OCI-LY3 (cell line): Measurements from ENCODE around the gene MTUS2.

Experiments used
- H2AFZ ChIP-seq: fragments of 200-600, 300-600 bp; shearing (Covaris generic); 2 replicates; pipeline ENCODE4 v1.6.0; 2014; ENCODE audit warnings: antibody characterized with exemption, low read depth, low read length
- H3K27ac ChIP-seq: fragments of 200-600, 300-600 bp; sonication (generic); 2 replicates; pipeline ENCODE4 v1.5.1; 2014; ENCODE audit warnings: mild to moderate bottlenecking, low read length, moderate library complexity, mixed read lengths
- H3K27me3 ChIP-seq: fragments of 200-600, 300-600 bp; sonication (generic); 2 replicates; pipeline ENCODE4 v1.6.1; 2014; ENCODE audit warnings: low read depth, low read length, mixed read lengths
- H3K36me3 ChIP-seq: fragments of 200-600, 300-600 bp; sonication (generic); replicated peaks from 2 replicates; pipeline ENCODE3; 2014; ENCODE audit warnings: low read depth, low read length, mixed read lengths
- H3K4me1 ChIP-seq: fragments of 300-600, 200-600 bp; sonication (generic); 2 replicates; pipeline ENCODE4 v1.6.1; 2014; ENCODE audit warnings: low read length, mixed read lengths
- H3K4me2 ChIP-seq: fragments of 200-600, 300-600 bp; sonication (generic); 2 replicates; pipeline ENCODE4 v1.6.1; 2014; ENCODE audit warnings: low read length, mixed read lengths
- H3K4me3 ChIP-seq: fragments of 300-600, 200-600 bp; sonication (generic); 2 replicates; pipeline ENCODE4 v1.5.1; 2014; ENCODE audit warnings: antibody characterized with exemption, mild to moderate bottlenecking, low read length, moderate library complexity
- H3K79me2 ChIP-seq: fragments of 300-600, 200-600 bp; shearing (Covaris generic); 2 replicates; pipeline ENCODE4 v1.6.1; 2014; ENCODE audit warnings: mild to moderate bottlenecking, low read length, mixed read lengths
- H3K9ac ChIP-seq: fragments of 300-600, 200-600 bp; shearing (Covaris generic); 2 replicates; pipeline ENCODE4 v1.6.0; 2014; ENCODE audit warnings: mild to moderate bottlenecking, low read length, moderate library complexity
- H3K9me3 ChIP-seq: fragments of 200-600, 300-600 bp; shearing (Covaris generic); 2 replicates; pipeline ENCODE4 v1.6.1; 2014; ENCODE audit warnings: low read length, mixed read lengths; ENCODE audit not compliant: insufficient read depth
- H4K20me1 ChIP-seq: fragments of 200-600, 300-600 bp; sonication (generic); 2 replicates; pipeline ENCODE4 v1.6.1; 2016; ENCODE audit warnings: low read length, mixed read lengths; ENCODE audit not compliant: insufficient read depth
- EZH2phosphoT487 ChIP-seq: fragments of 200-600 bp; shearing (Covaris generic); IDR thresholded peaks from 2 replicates; pipeline ENCODE4 v1.6.1; 2018; ENCODE audit warnings: antibody characterized with exemption, mixed run types, low read depth
- TF ChIP-seq, protein P1 (sequence below): fragments of 200-600, 300-600 bp; sonication (generic); IDR thresholded peaks from 2 replicates; pipeline ENCODE4 v1.5.1; 2014; ENCODE audit warnings: antibody characterized with exemption, low read length, low read depth

Gene MTUS2

GRCh38 chr13:29000826-29001225 lies 180.7 kb downstream of the MTUS2 start:
- no peak overlapping the region for H2AFZ ChIP-seq
- TF ChIP-seq, protein P1, sequence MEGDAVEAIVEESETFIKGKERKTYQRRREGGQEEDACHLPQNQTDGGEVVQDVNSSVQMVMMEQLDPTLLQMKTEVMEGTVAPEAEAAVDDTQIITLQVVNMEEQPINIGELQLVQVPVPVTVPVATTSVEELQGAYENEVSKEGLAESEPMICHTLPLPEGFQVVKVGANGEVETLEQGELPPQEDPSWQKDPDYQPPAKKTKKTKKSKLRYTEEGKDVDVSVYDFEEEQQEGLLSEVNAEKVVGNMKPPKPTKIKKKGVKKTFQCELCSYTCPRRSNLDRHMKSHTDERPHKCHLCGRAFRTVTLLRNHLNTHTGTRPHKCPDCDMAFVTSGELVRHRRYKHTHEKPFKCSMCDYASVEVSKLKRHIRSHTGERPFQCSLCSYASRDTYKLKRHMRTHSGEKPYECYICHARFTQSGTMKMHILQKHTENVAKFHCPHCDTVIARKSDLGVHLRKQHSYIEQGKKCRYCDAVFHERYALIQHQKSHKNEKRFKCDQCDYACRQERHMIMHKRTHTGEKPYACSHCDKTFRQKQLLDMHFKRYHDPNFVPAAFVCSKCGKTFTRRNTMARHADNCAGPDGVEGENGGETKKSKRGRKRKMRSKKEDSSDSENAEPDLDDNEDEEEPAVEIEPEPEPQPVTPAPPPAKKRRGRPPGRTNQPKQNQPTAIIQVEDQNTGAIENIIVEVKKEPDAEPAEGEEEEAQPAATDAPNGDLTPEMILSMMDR, result no peak
- no peak for TF ChIP-seq EZH2phosphoT487
- H3K27ac ChIP-seq, result no peak overlapping the region
- H3K4me2 ChIP-seq, result no peak overlapping the region
- no peak overlapping the region for H3K4me3 ChIP-seq
- H3K79me2 ChIP-seq, result no peaks in the 10 kb centered on the region
- H4K20me1 ChIP-seq, result no peaks in the 10 kb centered on the region
- 0 out of 2 replicates have a peak, but pooled peaks cover 4% of the 10 kb centered on the region for H3K9me3 ChIP-seq
- H3K9ac ChIP-seq, result no peak overlapping the region
- H3K4me1 ChIP-seq, result no peaks in the 10 kb centered on the region
- H3K36me3 ChIP-seq, result no peaks in the 10 kb centered on the region
- 0 out of 2 replicates have a peak, but pooled peaks cover 28% of the 10 kb centered on the region for H3K27me3 ChIP-seq

DNA sequence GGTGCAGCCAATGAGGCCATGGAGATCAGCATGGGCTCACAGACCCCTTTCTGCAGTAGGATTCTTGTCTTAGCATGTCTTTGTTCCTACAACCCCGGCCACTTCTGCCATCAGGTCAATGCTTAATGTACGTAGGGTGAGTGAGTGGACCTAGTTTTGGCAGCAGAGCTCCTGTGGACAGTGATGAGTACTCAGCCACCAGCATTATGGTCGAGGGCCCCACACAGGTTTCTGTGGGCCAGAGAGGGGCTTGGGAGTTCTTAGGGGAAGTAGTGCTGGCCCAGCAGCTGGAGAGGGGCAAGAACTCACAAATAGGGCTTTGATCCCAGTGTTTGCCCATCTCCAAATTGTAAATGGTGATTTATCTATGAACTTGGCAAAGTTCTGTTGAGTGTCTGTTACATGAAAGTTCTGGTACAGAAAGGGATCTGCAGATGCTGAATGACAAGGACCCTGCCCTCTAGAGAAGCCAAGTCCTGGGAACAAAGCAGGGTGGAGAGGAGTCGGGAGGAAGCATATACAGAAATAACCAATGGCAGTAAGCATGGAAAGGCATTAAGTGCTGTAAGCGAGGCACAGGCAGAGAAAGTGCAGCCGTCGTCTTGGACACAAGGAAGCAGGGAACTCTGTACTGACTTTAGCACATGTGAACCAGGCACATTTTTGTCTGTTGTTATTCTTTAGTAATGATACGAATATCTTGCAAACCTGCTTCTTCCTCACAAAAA lies 185.1 kb downstream of the MTUS2 start:
- Histone ChIP-seq H4K20me1 (no peaks in the 10 kb centered on the region), H2AFZ (no peak overlapping the region), H3K4me2 (no peak overlapping the region), H3K9ac (no peak overlapping the region), H3K4me1 (no peaks in the 10 kb centered on the region), H3K79me2 (no peaks in the 10 kb centered on the region), H3K27me3 (peaks cover 45% of the 10 kb centered on the region), H3K9me3 (no peaks in the 10 kb centered on the region), H3K4me3 (no peak overlapping the region), H3K36me3 (no peaks in the 10 kb centered on the region), H3K27ac (no peak overlapping the region)
- TF ChIP-seq, protein P1, result no peak
- no peak for TF ChIP-seq EZH2phosphoT487

DNA sequence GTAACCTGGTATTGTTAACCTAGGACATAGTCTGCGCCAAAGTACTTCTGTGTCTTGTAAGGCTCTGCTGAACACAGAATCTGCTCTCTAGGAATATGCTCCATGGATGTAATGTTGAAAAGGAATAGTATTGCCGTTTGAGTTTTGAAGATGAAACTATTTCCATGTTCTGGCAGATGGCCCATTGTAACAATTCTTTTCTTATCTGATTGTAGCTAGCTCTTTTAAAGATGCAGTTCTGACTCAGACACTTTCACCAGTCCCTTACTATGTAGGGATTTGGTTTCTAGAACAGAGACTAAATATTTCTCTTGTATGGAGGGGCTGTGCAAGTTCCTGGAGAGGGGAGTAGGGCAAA lies 185.6 kb downstream of the MTUS2 start:
- Histone ChIP-seq H3K9ac (no peak overlapping the region), H3K79me2 (no peaks in the 10 kb centered on the region), H3K4me2 (no peak overlapping the region), H3K36me3 (no peaks in the 10 kb centered on the region), H3K27ac (no peak overlapping the region), H2AFZ (no peak overlapping the region), H3K4me3 (no peak overlapping the region), H4K20me1 (no peaks in the 10 kb centered on the region), H3K9me3 (no peaks in the 10 kb centered on the region), H3K4me1 (no peaks in the 10 kb centered on the region), H3K27me3 (peaks cover 45% of the 10 kb centered on the region)
- TF ChIP-seq, protein P1, result no peak
- TF ChIP-seq EZH2phosphoT487, result no peak

- Histone ChIP-seq H3K9me3 (no peaks in the 10 kb centered on the region), H3K27me3 (peaks cover 45% of the 10 kb centered on the region), H3K9ac (no peak overlapping the region), H4K20me1 (no peaks in the 10 kb centered on the region), H3K4me2 (no peak overlapping the region), H3K4me3 (no peak overlapping the region), H3K79me2 (no peaks in the 10 kb centered on the region), H2AFZ (no peak overlapping the region), H3K36me3 (no peaks in the 10 kb centered on the region), H3K4me1 (no peaks in the 10 kb centered on the region), H3K27ac (no peak overlapping the region)
- TF ChIP-seq, protein P1, result no peak
- TF ChIP-seq EZH2phosphoT487, result no peak
These were observed 186.3 kb downstream of the MTUS2 start for GRCh38 chr13:29006359-29006850.
